Smooth muscle cell (in vitro differentiated cells): ENCODE results near the gene PPP2R2D. TPM values are rescaled to one million over a fixed set of nuclear protein-coding genes. Genes with fewer than 3 reads are reported as not detected.

Experiments
- DNase-seq: peaks from one replicate; lab custom pipeline; 2025; ENCODE audit not compliant: unreplicated experiment; lab: John Stamatoyannopoulos, UW
- H2AFZ ChIP-seq: fragments of 200-600 bp; sonication (generic); 2 replicates; pipeline ENCODE4 v1.6.0; 2016; ENCODE audit warnings: antibody characterized with exemption, low read depth, mild to moderate bottlenecking
- H3F3A ChIP-seq: fragments of 200-600 bp; sonication (generic); 2 replicates; pipeline ENCODE4 v1.6.0; 2017; ENCODE audit warnings: antibody characterized with exemption, low read depth
- H3K27ac ChIP-seq: fragments of 200-600 bp; sonication (generic); 2 replicates; pipeline ENCODE4 v1.5.1; 2016; ENCODE audit warnings: low read depth, mild to moderate bottlenecking
- H3K27me3 ChIP-seq: fragments of 200-600 bp; sonication (generic); 2 replicates; pipeline ENCODE4 v1.6.1; 2016; ENCODE audit warnings: low read depth, mild to moderate bottlenecking
- H3K36me3 ChIP-seq: fragments of 200-600 bp; sonication (generic); 2 replicates; pipeline ENCODE4 v1.5.1; 2016; ENCODE audit warnings: low read depth
- H3K4me1 ChIP-seq: fragments of 200-600 bp; sonication (generic); 2 replicates; pipeline ENCODE4 v1.5.1; 2016; ENCODE audit warnings: low read depth
- H3K4me2 ChIP-seq: fragments of 200-600 bp; sonication (generic); 2 replicates; pipeline ENCODE4 v1.6.0; 2016; ENCODE audit warnings: mild to moderate bottlenecking
- H3K4me3 ChIP-seq: fragments of 200-600 bp; sonication (generic); 2 replicates; pipeline ENCODE4 v1.5.1; 2016; ENCODE audit warnings: mild to moderate bottlenecking
- H3K79me2 ChIP-seq: fragments of 200-600 bp; sonication (generic); 2 replicates; pipeline ENCODE4 v1.6.0; 2016; ENCODE audit warnings: low read depth, mild to moderate bottlenecking
- H3K9ac ChIP-seq: fragments of 200-600 bp; sonication (generic); 2 replicates; pipeline ENCODE4 v1.6.0; 2016; ENCODE audit warnings: low read depth
- H3K9me3 ChIP-seq: fragments of 200-600 bp; sonication (generic); replicated peaks from 2 replicates; pipeline ENCODE4 v1.5.1; 2016; ENCODE audit warnings: low read depth
- H4K20me1 ChIP-seq: fragments of 200-600 bp; sonication (generic); 2 replicates; pipeline ENCODE4 v1.6.0; 2016; ENCODE audit warnings: low read depth
- WGBS: methylation state at CpG from one replicate; pipeline ENCODE4 v1.1.7; 2016; ENCODE audit warnings: low lambda C conversion rate; 5-methylcytosine and 5-hydroxymethylcytosine counted together
- polyA plus RNA-seq: library from polyadenylated mRNA; unstranded; fragments of >200 nt; fragmentation: Nextera tagmentation; extraction: Ambion mirVana; gene quantifications from 2 replicates; pipeline ENCODE4 v1.2.1, GENCODE V29; 2016
- total RNA-seq: library from RNA; depleted of rRNA; stranded (reverse); fragments of >200 nt; gene quantifications from 2 replicates; pipeline ENCODE4 v1.2.3, GENCODE V29; 2014
- TF ChIP-seq, protein P1 (sequence below): fragments of 200-600 bp; sonication (generic); IDR thresholded peaks from 2 replicates; pipeline ENCODE4 v1.5.1; 2017; ENCODE audit warnings: borderline replicate concordance, mild to moderate bottlenecking, antibody characterized with exemption; ENCODE audit not compliant: insufficient read depth, poor library complexity, severe bottlenecking

PPP2R2D gene
- total and polyA plus RNA-seq, 2 experiments from 2014 or later, result 22.5 to 27.1 TPM

- 14% methylated on average over 5 of the region's 5 CpGs for WGBS
- DNase-seq, result no peak
- Histone ChIP-seq H3K79me2 (peaks cover 87% of the 10 kb centered on the region), H3K4me2 (peak overlapping the region; percentile 69), H2AFZ (no peak overlapping the region), H3K4me3 (no peak overlapping the region), H3K27ac (peak overlapping the region; percentile 59), H4K20me1 (peaks cover 100% of the 10 kb centered on the region), H3K4me1 (peaks cover 5% of the 10 kb centered on the region), H3K9ac (peak overlapping the region; percentile 24), H3F3A (peaks cover 7% of the 10 kb centered on the region), H3K36me3 (no peaks in the 10 kb centered on the region), H3K27me3 (no peaks in the 10 kb centered on the region), H3K9me3 (no peaks in the 10 kb centered on the region)
- TF ChIP-seq, protein P1, sequence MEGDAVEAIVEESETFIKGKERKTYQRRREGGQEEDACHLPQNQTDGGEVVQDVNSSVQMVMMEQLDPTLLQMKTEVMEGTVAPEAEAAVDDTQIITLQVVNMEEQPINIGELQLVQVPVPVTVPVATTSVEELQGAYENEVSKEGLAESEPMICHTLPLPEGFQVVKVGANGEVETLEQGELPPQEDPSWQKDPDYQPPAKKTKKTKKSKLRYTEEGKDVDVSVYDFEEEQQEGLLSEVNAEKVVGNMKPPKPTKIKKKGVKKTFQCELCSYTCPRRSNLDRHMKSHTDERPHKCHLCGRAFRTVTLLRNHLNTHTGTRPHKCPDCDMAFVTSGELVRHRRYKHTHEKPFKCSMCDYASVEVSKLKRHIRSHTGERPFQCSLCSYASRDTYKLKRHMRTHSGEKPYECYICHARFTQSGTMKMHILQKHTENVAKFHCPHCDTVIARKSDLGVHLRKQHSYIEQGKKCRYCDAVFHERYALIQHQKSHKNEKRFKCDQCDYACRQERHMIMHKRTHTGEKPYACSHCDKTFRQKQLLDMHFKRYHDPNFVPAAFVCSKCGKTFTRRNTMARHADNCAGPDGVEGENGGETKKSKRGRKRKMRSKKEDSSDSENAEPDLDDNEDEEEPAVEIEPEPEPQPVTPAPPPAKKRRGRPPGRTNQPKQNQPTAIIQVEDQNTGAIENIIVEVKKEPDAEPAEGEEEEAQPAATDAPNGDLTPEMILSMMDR, result no peak
Measured at GRCh38 chr10:131908151-131908550, 7.3 kb downstream of the PPP2R2D start.

DNA sequence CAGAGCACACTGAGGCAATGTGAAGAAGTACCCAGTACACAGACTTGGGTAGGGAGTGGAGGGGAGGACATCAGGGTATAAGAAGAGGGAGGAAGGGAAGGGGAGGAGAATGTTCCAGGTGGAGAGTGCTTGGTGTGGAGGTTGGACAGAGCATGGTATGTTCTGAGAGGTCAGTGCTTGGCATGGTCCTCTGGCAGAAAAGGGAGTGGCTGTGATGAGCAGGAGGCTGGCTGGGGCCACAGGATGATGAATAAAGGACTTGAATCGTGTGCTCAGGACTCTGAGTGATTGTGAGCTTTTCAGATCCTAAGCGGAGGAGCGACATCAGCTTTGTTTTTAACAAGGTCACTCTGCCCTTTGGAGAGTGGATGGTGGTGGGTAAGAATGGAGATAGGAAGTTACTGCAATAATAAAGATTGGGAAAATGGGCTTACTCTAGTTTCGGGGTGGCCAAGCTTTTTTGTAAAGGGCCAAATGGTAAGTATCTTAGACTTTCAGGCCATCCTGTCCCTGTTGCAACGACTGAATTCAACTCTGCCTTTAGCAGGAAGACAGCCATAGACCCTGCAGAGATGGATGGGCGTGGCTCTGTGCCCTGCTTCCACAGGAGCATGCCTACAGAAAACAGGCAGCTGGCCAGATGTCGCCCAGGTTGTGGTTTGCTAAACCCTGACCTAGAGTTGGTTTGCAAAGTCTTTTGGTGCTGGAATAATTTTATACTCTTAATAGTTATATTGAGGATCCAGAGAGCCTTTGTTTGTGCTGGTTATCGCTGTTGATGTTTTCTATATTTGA is 8.4 kb downstream of the PPP2R2D start:
- H2AFZ ChIP-seq, result no peak overlapping the region
- TF ChIP-seq, protein P1, result no peak
- H3K4me2 ChIP-seq, result no peak overlapping the region
- peaks cover 5% of the 10 kb centered on the region for H3K4me1 ChIP-seq
- no peak for DNase-seq
- peaks cover 100% of the 10 kb centered on the region for H4K20me1 ChIP-seq
- no peak overlapping the region for H3K27ac ChIP-seq
- H3K27me3 ChIP-seq, result no peaks in the 10 kb centered on the region
- peaks cover 7% of the 10 kb centered on the region for H3F3A ChIP-seq
- peaks cover 87% of the 10 kb centered on the region for H3K79me2 ChIP-seq
- H3K36me3 ChIP-seq, result no peaks in the 10 kb centered on the region
- no peak overlapping the region for H3K9ac ChIP-seq
- H3K4me3 ChIP-seq, result no peak overlapping the region
- 85% methylated on average over 8 of the region's 8 CpGs for WGBS
- H3K9me3 ChIP-seq, result no peaks in the 10 kb centered on the region

GRCh38 chr10:131909929-131910328 is 9.1 kb downstream of the PPP2R2D start:
- no peak overlapping the region for H3K4me3 ChIP-seq
- no peak overlapping the region for H2AFZ ChIP-seq
- whole genome bisulfite sequencing, result 95% methylated on average over 11 of the region's 11 CpGs
- H3K27me3 ChIP-seq, result no peaks in the 10 kb centered on the region
- no peak overlapping the region for H3K4me2 ChIP-seq
- no peak overlapping the region for H3K9ac ChIP-seq
- peaks cover 5% of the 10 kb centered on the region for H3K4me1 ChIP-seq
- TF ChIP-seq, protein P1, result no peak
- peaks cover 87% of the 10 kb centered on the region for H3K79me2 ChIP-seq
- peaks cover 7% of the 10 kb centered on the region for H3F3A ChIP-seq
- DNase-seq, result no peak
- no peak overlapping the region for H3K27ac ChIP-seq
- H3K36me3 ChIP-seq, result no peaks in the 10 kb centered on the region
- no peaks in the 10 kb centered on the region for H3K9me3 ChIP-seq
- peaks cover 100% of the 10 kb centered on the region for H4K20me1 ChIP-seq
